Measurements from ENCODE around the gene CACNA1I.

GRCh38 chr22:39614442-39614841 lies 43.9 kb downstream of the CACNA1I start:
- TF ChIP-seq EP300 (IDR thresholded peaks at IDR 0.05) (no peak), CTCF (IDR thresholded peaks at IDR 0.05) (no peak), POLR2A (IDR thresholded peaks at IDR 0.05) (no peak)

Measured in sigmoid colon (tissue), 4 donors.